ENCODE measurements around the gene MZT1.

GRCh38 chr13:72700509-72700908 lies 26.9 kb downstream of the MZT1 start:
- TF ChIP-seq POLR2A (IDR thresholded peaks at IDR 0.05), result no peak
- no peak for TF ChIP-seq CTCF (IDR thresholded peaks at IDR 0.05)
- no peak for TF ChIP-seq EP300 (IDR thresholded peaks at IDR 0.05; ENCODE audit: low read depth)
- no peak for TF ChIP-seq POLR2AphosphoS5 (IDR thresholded peaks at IDR 0.05)

Data from transverse colon (tissue), 4 donors.